T-helper 17 cell (primary cell): ENCODE data around the gene ELAVL1. TPM values are rescaled to one million over a fixed set of nuclear protein-coding genes. Genes with fewer than 3 reads are reported as not detected.

Experiments
- ATAC-seq: fragments of 150-1000 bp; cut with Tn5 transposase; 2 replicates; pipeline ENCODE4 v1.10.0; 2021; ENCODE audit warnings: mild to moderate bottlenecking, moderate library complexity
- DNase-seq, 3 donors: peaks; one replicate each; pipeline versions ENCODE4 v3.0.0 to v3.0.0-alpha.2; 2020 to 2021
- H3K9me3 ChIP-seq: one replicate; pipeline ENCODE4 v1.7.0; 2013; ENCODE audit warnings: low read length, mild to moderate bottlenecking; ENCODE audit not compliant: control insufficient read depth, poor library complexity, severe bottlenecking
- H3K27ac Mint-ChIP-seq: one replicate; pipeline ENCODE4 v1.8.0; 2022; ENCODE audit warnings: mild to moderate bottlenecking, moderate library complexity, mixed read lengths
- H3K27me3 Mint-ChIP-seq: one replicate; pipeline ENCODE4 v1.8.0; 2022; ENCODE audit warnings: mixed read lengths
- H3K36me3 Mint-ChIP-seq: one replicate; pipeline ENCODE4 v1.8.0; 2022; ENCODE audit warnings: low read depth, mixed read lengths
- H3K4me1 Mint-ChIP-seq: one replicate; pipeline ENCODE4 v1.8.0; 2022; ENCODE audit warnings: mild to moderate bottlenecking, mixed read lengths
- H3K4me3 Mint-ChIP-seq: one replicate; pipeline ENCODE4 v1.8.0; 2022; ENCODE audit warnings: mild to moderate bottlenecking, moderate library complexity, mixed read lengths
- total RNA-seq, 4 donors: library from RNA in 2 of 4; stranded (reverse) in 2 of 4; gene quantifications; one replicate each; pipeline ENCODE4 v1.2.3 and lab custom pipeline; 2022 to 2026

The ELAVL1 gene
- total RNA-seq, 2 donors from 2014 or later = 37.5 to 40.7 TPM

DNA sequence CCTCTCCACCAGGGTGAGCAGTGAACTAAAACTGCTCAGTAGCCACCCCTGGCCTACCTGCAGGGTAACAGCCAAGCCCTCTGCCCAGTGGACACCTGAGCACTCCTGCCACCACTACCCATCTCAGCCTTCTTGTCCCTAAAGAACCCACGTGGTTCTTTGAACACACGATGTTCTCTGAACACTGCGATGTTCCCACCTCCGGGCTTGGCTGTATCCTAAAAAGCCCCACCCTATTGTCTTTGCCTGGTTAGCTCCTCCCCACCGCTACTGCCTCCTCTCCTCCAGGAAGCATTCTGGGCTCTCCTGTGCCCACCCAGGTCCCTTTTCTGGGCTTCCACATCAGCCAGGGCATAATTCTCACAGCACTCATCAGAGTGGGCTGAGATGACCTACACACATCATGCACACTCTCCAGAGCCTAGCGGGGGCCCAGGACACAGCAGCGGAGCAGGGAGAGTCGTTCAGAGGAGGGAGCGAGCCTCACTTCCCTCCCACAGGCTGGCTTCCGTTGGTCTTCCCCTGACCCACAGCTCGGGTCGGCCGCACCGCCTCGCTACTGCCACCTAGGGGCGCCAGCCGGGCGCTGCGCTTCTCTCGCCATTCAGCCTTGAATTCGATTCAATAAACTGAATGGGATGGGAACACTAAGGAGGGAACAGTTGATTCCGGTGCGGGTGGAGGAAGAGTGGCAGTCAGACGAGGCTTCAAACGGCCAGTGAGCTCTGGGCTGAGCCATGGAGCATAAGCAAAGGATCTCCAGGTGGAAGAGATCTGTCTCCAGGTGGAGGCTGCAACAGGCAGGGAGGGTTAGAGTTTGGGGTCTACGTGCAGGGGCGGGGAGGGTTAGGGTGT lies 3.2 kb downstream of the ELAVL1 start:
- ATAC-seq (peak; percentile 45), DNase-seq (peak; percentile 63 to 67 (median 65))
- Mint-ChIP-seq H3K27me3 (no peaks in the 10 kb centered on the region), H3K27ac (peak overlapping the region; percentile 92), H3K36me3 (peaks cover 4% of the 10 kb centered on the region), H3K4me3 (peak overlapping the region; percentile 88), H3K4me1 (peaks cover 45% of the 10 kb centered on the region)
- no peaks in the 10 kb centered on the region for H3K9me3 ChIP-seq

DNA sequence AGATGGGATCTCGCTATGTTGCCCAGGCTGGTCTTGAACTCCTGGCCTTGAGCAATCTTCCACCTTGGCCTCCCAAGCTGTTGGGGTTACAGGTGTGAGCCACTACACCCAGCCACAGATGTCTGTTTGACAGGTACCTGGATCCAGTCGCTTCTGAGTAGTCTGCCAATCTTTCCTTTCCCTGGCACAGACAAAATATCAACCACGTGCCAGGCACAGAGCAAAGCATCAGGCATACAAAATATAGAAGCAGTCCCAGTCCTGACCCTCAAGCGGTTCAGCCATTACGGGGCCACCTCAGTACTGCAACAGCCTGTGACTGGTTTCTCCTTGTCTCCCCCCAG lies 3.8 kb downstream of the ELAVL1 start:
- Mint-ChIP-seq H3K27me3 (no peaks in the 10 kb centered on the region), H3K4me1 (peaks cover 51% of the 10 kb centered on the region), H3K4me3 (peak overlapping the region; percentile 88), H3K36me3 (peaks cover 4% of the 10 kb centered on the region), H3K27ac (peak overlapping the region; percentile 92)
- DNase-seq (no peak), ATAC-seq (no peak)
- H3K9me3 ChIP-seq = no peaks in the 10 kb centered on the region

DNA sequence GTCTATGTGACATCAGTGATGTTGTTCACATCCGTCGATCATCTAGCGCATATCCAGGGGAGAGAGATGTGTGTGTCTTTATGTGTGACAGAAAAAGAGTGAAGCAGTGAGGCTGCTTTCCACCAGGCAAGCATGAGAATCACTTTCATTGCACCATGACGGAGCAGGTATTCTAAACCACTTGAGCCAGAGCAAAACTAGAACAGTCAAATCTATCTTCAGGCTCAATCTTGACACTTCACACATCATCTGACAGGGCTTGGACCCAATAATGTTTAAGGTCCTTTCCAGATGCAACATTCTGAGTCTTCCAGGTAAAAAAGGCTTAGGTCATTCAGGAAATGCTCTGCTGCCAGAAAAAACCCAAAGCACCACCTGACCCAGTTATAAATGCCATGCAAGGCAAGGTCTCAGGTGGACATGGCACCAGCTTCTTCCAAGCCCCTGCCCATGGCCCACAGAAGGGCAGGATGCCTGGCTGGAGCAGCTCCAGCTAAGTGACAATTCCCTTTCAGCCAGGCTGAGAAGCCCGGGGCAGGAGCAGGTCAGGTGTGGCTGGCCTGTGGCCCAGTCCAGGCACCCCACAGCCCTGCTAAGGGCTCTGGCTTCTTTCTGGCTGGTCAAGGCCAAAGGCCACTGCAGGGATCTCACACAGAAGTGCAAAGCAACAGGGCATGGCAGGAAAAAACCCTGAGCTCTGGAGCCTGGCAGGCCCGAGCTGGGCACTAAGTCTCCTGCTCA lies 5.0 kb downstream of the ELAVL1 start:
- DNase-seq (no peak), ATAC-seq (no peak)
- Mint-ChIP-seq H3K36me3 (peaks cover 4% of the 10 kb centered on the region), H3K27me3 (no peaks in the 10 kb centered on the region), H3K27ac (peak overlapping the region; percentile 92), H3K4me3 (no peak overlapping the region), H3K4me1 (peaks cover 54% of the 10 kb centered on the region)
- H3K9me3 ChIP-seq = no peaks in the 10 kb centered on the region

DNA sequence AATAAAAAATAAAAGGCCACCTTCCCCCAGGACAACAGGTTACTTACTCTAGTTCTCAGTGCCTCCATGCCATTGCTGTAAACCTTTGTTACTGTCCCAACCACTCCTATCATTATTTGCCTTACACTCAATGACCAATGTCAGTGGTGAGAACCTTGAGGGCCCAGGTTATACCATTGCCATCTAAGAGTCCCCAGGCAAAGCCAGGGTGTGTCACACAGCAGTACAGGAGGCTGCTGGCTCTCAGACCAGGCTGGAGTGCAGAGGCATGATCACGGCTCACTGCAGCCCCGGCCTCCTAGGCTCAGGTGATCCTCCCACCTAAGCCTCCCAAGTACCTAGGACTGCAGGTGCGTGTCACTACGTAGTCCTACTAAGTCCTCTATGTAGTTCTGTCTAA lies 6.1 kb downstream of the ELAVL1 start:
- no peak overlapping the region for H3K4me3 Mint-ChIP-seq
- H3K4me1 Mint-ChIP-seq = peaks cover 53% of the 10 kb centered on the region
- no peaks in the 10 kb centered on the region for H3K9me3 ChIP-seq
- no peak overlapping the region for H3K27ac Mint-ChIP-seq
- ATAC-seq (no peak), DNase-seq (no peak)
- peaks cover 4% of the 10 kb centered on the region for H3K36me3 Mint-ChIP-seq
- H3K27me3 Mint-ChIP-seq = no peaks in the 10 kb centered on the region

DNA sequence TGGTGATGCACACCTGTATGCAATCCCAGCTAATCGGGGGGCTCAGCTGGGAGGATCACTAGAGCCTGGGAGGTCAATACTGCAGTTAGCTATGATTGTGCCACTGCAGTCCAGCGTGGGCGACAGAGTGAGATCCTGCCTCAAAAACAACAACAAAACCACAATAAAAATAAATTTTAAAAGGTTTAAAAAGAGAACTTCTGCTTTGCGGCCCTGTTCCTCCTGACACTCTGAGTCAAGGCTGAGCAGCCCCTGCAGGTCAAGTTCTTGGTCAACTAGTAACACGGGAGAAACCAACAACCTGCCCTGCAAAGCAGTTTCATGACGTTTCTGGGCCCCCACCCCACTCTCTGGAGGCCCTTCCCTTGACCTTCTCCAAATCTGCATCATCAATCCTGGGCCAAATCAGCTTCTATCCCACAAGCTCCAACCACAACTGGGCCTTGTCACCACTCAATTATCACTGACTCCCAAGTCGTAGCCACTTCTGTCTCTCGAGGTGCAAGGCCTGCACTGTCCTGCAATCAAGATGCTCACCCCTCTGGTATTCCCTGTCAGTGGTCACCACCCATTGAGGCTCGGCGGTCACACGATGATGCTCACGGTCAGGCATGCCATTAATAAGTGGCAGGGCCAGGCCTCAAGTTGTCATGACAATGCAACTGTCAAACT lies 7.5 kb downstream of the ELAVL1 start:
- H3K9me3 ChIP-seq = no peaks in the 10 kb centered on the region
- Mint-ChIP-seq H3K27ac (no peak overlapping the region), H3K4me3 (no peak overlapping the region), H3K4me1 (peaks cover 54% of the 10 kb centered on the region), H3K27me3 (no peaks in the 10 kb centered on the region), H3K36me3 (peaks cover 4% of the 10 kb centered on the region)
- DNase-seq = no peak
- no peak for ATAC-seq

DNA sequence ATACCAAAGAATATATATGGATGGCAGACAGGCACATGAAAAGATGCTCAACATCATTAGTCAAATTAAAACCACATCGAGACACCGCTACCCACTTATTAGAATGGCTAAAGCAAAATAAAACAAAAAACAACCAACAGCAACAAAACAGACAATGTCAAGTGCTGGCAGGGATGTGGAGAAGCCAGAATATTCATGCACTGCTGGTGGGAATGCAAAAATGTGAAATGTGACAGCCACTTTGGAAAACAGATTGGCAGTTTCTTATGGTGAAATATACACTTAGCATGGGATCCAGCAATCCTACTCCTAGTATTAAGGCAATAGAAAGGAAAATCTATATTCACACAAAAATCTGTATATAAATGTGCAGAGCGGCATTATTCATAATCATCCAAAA lies 8.6 kb downstream of the ELAVL1 start:
- Mint-ChIP-seq H3K36me3 (peaks cover 4% of the 10 kb centered on the region), H3K27me3 (no peaks in the 10 kb centered on the region), H3K4me1 (peaks cover 46% of the 10 kb centered on the region), H3K4me3 (no peak overlapping the region), H3K27ac (no peak overlapping the region)
- no peak for ATAC-seq
- DNase-seq = no peak
- no peaks in the 10 kb centered on the region for H3K9me3 ChIP-seq

DNA sequence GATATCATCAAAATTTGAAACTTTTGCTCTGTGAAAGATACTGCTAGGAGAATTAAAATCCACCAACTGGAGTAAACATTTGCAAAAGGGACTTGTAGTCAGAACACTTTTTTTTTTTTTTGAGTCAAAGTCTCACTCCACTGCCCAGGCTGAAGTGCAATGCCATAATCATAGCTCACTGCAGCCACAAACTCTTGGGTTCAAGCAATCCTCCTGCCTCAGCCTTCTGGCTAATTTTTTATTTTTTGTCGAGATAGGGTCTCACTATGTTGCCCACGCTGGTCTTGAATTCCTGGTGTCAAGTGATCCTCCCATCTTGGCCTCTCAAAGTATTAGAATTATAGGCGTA lies 9.7 kb downstream of the ELAVL1 start:
- H3K4me3 Mint-ChIP-seq = no peak overlapping the region
- peaks cover 5% of the 10 kb centered on the region for H3K36me3 Mint-ChIP-seq
- ATAC-seq (no peak), DNase-seq (no peak)
- no peaks in the 10 kb centered on the region for H3K27me3 Mint-ChIP-seq
- peaks cover 40% of the 10 kb centered on the region for H3K4me1 Mint-ChIP-seq
- H3K9me3 ChIP-seq = no peaks in the 10 kb centered on the region
- no peak overlapping the region for H3K27ac Mint-ChIP-seq

DNA sequence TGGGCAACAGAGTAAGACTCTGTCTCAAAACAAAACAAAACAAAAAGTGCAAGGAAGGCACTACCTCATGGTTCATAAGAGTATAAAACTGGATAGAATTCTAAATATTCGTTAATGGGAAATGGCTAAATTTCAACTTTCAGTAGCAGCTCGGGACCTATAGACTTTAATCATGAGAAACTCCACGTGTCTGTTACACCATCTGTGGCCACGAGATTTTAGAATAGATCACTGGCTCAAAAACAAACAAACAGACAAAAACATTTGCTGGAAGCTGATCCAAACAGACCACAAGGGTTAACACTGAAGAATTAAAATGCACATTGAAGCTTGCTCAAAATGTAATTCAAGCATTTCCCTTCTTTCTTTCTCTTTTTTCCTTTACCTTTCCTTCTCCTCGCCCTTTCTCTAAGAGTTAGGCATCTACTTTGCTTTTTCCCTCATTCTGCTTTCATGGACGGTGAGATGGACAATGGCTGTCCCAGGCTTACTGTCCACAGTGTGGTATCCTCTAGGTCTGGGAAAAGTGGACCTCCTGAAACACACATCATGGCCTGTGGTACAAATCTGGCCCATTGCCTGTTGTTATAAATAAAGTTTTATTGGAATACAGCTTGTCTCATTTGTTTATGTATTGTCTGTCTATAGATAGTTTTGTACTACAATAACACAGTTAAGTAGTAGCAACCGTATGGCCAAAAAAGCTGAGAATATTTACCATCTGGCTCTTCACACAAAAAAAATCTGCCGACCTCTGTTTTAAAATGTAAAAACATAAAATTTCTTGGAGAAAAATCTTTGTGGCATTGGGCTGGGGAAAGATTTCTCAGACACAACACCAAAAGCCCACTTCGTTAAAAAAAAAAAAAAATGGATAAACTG lies 10.3 kb downstream of the ELAVL1 start:
- H3K27ac Mint-ChIP-seq = no peak overlapping the region
- ATAC-seq (no peak), DNase-seq (no peak)
- no peak overlapping the region for H3K4me3 Mint-ChIP-seq
- peaks cover 39% of the 10 kb centered on the region for H3K4me1 Mint-ChIP-seq
- no peaks in the 10 kb centered on the region for H3K27me3 Mint-ChIP-seq
- no peaks in the 10 kb centered on the region for H3K9me3 ChIP-seq
- H3K36me3 Mint-ChIP-seq = peaks cover 5% of the 10 kb centered on the region

DNA sequence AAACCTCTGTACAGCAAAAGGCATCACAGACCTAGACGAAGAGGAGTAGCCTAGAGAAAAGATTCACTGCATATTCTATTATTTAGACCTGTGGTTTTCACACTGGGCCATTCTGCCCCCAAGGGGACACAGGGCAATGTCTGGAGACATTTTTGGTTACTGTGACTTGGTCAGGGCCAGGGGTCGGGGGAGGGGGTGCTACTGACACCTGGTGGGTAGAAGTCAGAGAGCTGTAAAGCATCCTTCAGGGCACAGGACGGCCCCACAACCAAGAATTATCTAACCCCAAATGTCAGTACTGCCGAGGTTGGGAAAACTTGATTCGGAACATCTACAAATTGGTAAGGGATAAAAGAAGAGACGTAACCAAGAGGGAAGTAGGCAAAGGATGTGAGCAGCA lies 11.3 kb downstream of the ELAVL1 start:
- DNase-seq (no peak), ATAC-seq (no peak)
- Mint-ChIP-seq H3K27ac (no peak overlapping the region), H3K4me1 (peaks cover 33% of the 10 kb centered on the region), H3K36me3 (peaks cover 5% of the 10 kb centered on the region), H3K4me3 (no peak overlapping the region), H3K27me3 (no peaks in the 10 kb centered on the region)
- no peaks in the 10 kb centered on the region for H3K9me3 ChIP-seq

DNA sequence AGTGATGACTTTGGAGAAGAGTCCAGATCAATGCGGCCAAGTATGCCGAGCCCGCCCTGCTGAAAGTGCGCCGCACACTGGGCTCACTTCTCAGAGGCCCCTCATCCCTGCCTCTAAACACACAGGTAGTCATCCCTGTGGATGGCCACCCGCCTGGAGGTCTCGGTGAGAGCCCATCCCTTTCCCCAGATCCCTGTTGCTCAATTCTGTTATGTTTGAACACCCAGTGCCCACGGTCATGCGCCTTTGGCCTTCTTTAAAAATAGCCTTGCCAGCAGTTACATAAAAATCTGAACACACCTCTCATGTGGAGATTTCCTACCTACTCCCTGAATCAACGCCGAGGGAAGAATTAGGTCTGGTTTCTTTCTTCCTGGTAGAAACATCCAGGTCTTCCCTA lies 11.9 kb downstream of the ELAVL1 start:
- DNase-seq = no peak
- no peak overlapping the region for H3K27ac Mint-ChIP-seq
- no peak overlapping the region for H3K4me3 Mint-ChIP-seq
- no peaks in the 10 kb centered on the region for H3K9me3 ChIP-seq
- peaks cover 6% of the 10 kb centered on the region for H3K36me3 Mint-ChIP-seq
- peaks cover 35% of the 10 kb centered on the region for H3K4me1 Mint-ChIP-seq
- ATAC-seq = no peak
- no peaks in the 10 kb centered on the region for H3K27me3 Mint-ChIP-seq

DNA sequence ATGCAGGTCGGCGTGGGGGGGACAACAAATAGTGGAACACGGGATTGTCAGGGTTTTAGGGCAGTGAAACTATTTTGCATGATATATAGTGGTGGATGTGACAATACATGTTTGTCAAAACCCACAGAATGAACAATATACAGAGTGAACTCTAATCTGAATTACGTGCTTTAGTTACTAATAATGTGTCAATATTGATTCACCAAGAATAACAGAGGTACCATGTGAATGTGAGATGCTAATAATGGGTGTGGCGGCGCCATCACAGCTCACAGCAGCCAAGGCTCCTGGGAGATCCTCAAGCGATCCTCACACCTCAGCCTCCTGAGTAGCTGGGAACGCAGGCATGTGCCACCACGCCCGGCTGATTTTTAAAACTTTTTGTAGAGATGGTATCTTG lies 12.9 kb downstream of the ELAVL1 start:
- no peak for ATAC-seq
- H3K9me3 ChIP-seq = no peaks in the 10 kb centered on the region
- H3K36me3 Mint-ChIP-seq = peaks cover 14% of the 10 kb centered on the region
- H3K27ac Mint-ChIP-seq = no peak overlapping the region
- DNase-seq = no peak
- H3K4me1 Mint-ChIP-seq = peaks cover 37% of the 10 kb centered on the region
- no peak overlapping the region for H3K4me3 Mint-ChIP-seq
- H3K27me3 Mint-ChIP-seq = no peaks in the 10 kb centered on the region

DNA sequence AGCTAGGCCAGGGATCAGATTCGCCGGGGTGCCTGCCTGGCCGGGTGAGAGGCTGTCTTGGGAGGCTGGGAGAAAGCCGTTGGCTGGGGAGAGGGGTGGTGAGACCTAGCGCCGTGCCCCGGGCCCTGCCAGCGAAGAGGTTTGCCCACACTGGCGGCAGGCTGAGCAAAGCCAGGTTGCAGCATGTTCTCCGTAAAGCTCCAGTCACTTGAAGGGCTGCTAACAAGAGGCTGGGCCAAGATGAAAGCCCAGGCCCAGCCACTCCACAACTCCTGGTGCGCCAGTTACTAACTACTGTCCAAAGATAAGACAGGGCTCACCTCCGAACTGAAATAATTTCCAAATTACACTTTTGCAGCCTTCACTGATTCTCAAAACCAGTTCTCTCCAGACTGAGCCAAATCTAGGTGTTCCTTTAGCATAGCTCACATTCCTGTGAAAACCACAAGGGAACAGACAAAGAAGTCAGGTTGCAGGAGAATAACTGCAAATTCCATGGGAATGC lies 16.3 kb downstream of the ELAVL1 start:
- no peak overlapping the region for H3K4me3 Mint-ChIP-seq
- H3K9me3 ChIP-seq = no peaks in the 10 kb centered on the region
- DNase-seq (no peak), ATAC-seq (no peak)
- no peak overlapping the region for H3K27ac Mint-ChIP-seq
- peaks cover 16% of the 10 kb centered on the region for H3K36me3 Mint-ChIP-seq
- H3K4me1 Mint-ChIP-seq = peaks cover 32% of the 10 kb centered on the region
- no peaks in the 10 kb centered on the region for H3K27me3 Mint-ChIP-seq
